Endothelial cell of umbilical vein (primary cell): ENCODE data around the gene KRT3. TPM values are rescaled to one million over a fixed set of nuclear protein-coding genes. Genes with fewer than 3 reads are reported as not detected.

Experiments used
- BruUV-seq: library from RNA; stranded (reverse); fragments of 400-500 nt; replicated peaks from 2 replicates; lab custom pipeline; 2021; lab: Mats Ljungman, UMichigan
- CTCF ChIA-PET: fragments of 300-600, 350-600 bp; sonication (Branson Sonifier 250); formaldehyde crosslinking; loops from one replicate; lab custom pipeline; 2021; ENCODE audit warnings: antibody characterized with exemption, inconsistent platforms; lab: Charles Lee
- POLR2A ChIA-PET: fragments of 300-600, 350-600 bp; sonication (Branson Sonifier 250); formaldehyde crosslinking; loops from one replicate; lab custom pipeline; 2021; ENCODE audit warnings: antibody characterized with exemption, inconsistent platforms; lab: Charles Lee
- DNase-seq: peaks from one replicate; pipeline ENCODE4 v3.0.0-alpha.2; 2011; ENCODE audit warnings: low read depth, low spot score
- FAIRE-seq: peaks from 2 replicates; lab custom pipeline; 2011; peaks lifted over from hg19 to GRCh38; lab: Jason Lieb, UNC
- H2AFZ ChIP-seq: 2 replicates; pipeline ENCODE4 v1.6.0; 2012; ENCODE audit warnings: low read depth, low read length, control low read depth, inconsistent platforms
- H3K27ac ChIP-seq: 2 replicates; pipeline ENCODE4 v1.5.1; 2011; ENCODE audit warnings: low read depth, mild to moderate bottlenecking, control low read depth, low read length, moderate library complexity; ENCODE audit not compliant: insufficient read depth
- H3K27me3 ChIP-seq, 2 experiments: 2 replicates each; pipeline versions ENCODE4 v1.6.0 to v1.6.1; 2011; ENCODE audit warnings: low read length in 2 of 2, mixed read lengths in 1 of 2; ENCODE audit not compliant: control insufficient read depth in 2 of 2, insufficient read depth in 2 of 2
- H3K36me3 ChIP-seq, 2 experiments: 2 replicates in 1 of 2; 3 replicates in 1 of 2; pipeline ENCODE4 v1.5.1; 2011; ENCODE audit warnings: low read length in 2 of 2, mild to moderate bottlenecking in 1 of 2, moderate library complexity in 1 of 2; ENCODE audit not compliant: control insufficient read depth in 2 of 2, insufficient read depth in 2 of 2; ENCODE audit errors: extremely low read depth in 1 of 2
- H3K4me1 ChIP-seq: 3 replicates; pipeline ENCODE4 v1.5.1; 2011; ENCODE audit warnings: mild to moderate bottlenecking, low read length; ENCODE audit not compliant: control insufficient read depth, insufficient read depth; ENCODE audit errors: extremely low read depth
- H3K4me2 ChIP-seq: 2 replicates; pipeline ENCODE4 v1.6.1; 2011; ENCODE audit warnings: low read length, control low read depth, mixed read lengths; ENCODE audit not compliant: insufficient read depth
- H3K4me3 ChIP-seq, 3 experiments: fragments of 200-600 bp in 1 of 3; sonication (generic), shearing (Covaris generic) in 1 of 3; replicated peaks in 1 of 3; 2 replicates each; pipeline ENCODE4 v1.5.1; 2011 to 2016; ENCODE audit warnings: control low read depth in 3 of 3, low read length in 3 of 3, mild to moderate bottlenecking in 2 of 3, inconsistent platforms in 1 of 3, low read depth in 1 of 3, moderate library complexity in 1 of 3; ENCODE audit not compliant: insufficient read depth in 1 of 3
- H3K79me2 ChIP-seq: 2 replicates; pipeline ENCODE4 v1.6.0; 2012; ENCODE audit warnings: low read length, inconsistent platforms; ENCODE audit not compliant: control insufficient read depth, insufficient read depth
- H3K9ac ChIP-seq: replicated peaks from 2 replicates; pipeline ENCODE3; 2011; ENCODE audit warnings: low read length, control low read depth; ENCODE audit not compliant: insufficient read depth; ENCODE audit errors: extremely low read depth
- H3K9me1 ChIP-seq: replicated peaks from 3 replicates; pipeline ENCODE4 v1.6.0; 2011; ENCODE audit warnings: mild to moderate bottlenecking, low read length; ENCODE audit not compliant: control insufficient read depth, insufficient read depth; ENCODE audit errors: extremely low read depth
- H3K9me3 ChIP-seq: replicated peaks from 2 replicates; pipeline ENCODE4 v1.5.1; 2012; ENCODE audit warnings: low read length, inconsistent platforms; ENCODE audit not compliant: control insufficient read depth, insufficient read depth
- H4K20me1 ChIP-seq: replicated peaks from 2 replicates; pipeline ENCODE3; 2011; ENCODE audit warnings: mild to moderate bottlenecking, low read length; ENCODE audit not compliant: control insufficient read depth, insufficient read depth; ENCODE audit errors: extremely low read depth
- CTCF ChIP-seq, 2 donors: IDR thresholded peaks; 1 replicate in 1 of 2; 2 replicates in 1 of 2; pipeline ENCODE4 v1.5.1; 2011; ENCODE audit warnings: low read length in 2 of 2, mild to moderate bottlenecking in 2 of 2, moderate library complexity in 2 of 2, control low read depth in 1 of 2, inconsistent platforms in 1 of 2, low read depth in 1 of 2; ENCODE audit not compliant: insufficient read depth in 1 of 2; ENCODE audit errors: extremely low read depth in 1 of 2
- EZH2 ChIP-seq: IDR thresholded peaks from 2 replicates; pipeline ENCODE4 v1.6.1; 2012; ENCODE audit warnings: borderline replicate concordance, low read depth, mild to moderate bottlenecking, moderate library complexity, low read length, inconsistent platforms; ENCODE audit not compliant: severe bottlenecking
- FOS ChIP-seq: IDR thresholded peaks from 2 replicates; pipeline ENCODE4 v1.6.1; 2011; ENCODE audit warnings: mild to moderate bottlenecking, low read length, moderate library complexity, borderline replicate concordance; ENCODE audit not compliant: insufficient read depth
- GATA2 ChIP-seq: IDR thresholded peaks from 2 replicates; pipeline ENCODE4 v1.7.0; 2011; ENCODE audit warnings: low read depth, mild to moderate bottlenecking, moderate library complexity, mixed read lengths, low read length; ENCODE audit not compliant: insufficient read length, insufficient read depth
- JUN ChIP-seq: IDR thresholded peaks from 2 replicates; pipeline ENCODE4 v1.6.1; 2011; ENCODE audit warnings: borderline replicate concordance, low read depth; ENCODE audit not compliant: insufficient read length, insufficient read depth
- MAX ChIP-seq: IDR thresholded peaks from 2 replicates; pipeline ENCODE4 v1.6.1; 2011; ENCODE audit not compliant: insufficient read depth, insufficient read length
- MYC ChIP-seq: IDR thresholded peaks from one replicate; pipeline ENCODE4 v1.6.1; 2011; ENCODE audit warnings: mild to moderate bottlenecking, low read depth, low read length
- POLR2A ChIP-seq: IDR thresholded peaks from 2 replicates; pipeline ENCODE4 v1.6.1; 2012; ENCODE audit warnings: low read depth, mild to moderate bottlenecking, control low read depth, low read length
- POLR2AphosphoS5 ChIP-seq: IDR thresholded peaks from 2 replicates; pipeline ENCODE4 v1.6.1; 2012; ENCODE audit warnings: low read depth, mild to moderate bottlenecking, control low read depth, low read length, moderate library complexity; ENCODE audit not compliant: insufficient read depth
- dilution Hi-C: fragments of 300-500 bp; cut with MboI; formaldehyde crosslinking; loops from one replicate; pipeline ENCODE4 v1.15.0; 2019; ENCODE audit warnings: low sequenced_read_pairs; ENCODE audit not compliant: extremely low pct_ligation_motif_present
- intact Hi-C: fragments of 100-400 bp; cut with micrococcal nuclease; formaldehyde crosslinking; loops from one replicate; pipeline ENCODE4 v1.10.0; 2022
- polyA plus RNA-seq, 4 experiments: library from polyadenylated mRNA; depleted of rRNA in 3 of 4; stranded (reverse) in 3 of 4; unstranded in 1 of 4; fragments of >200 nt; gene quantifications; 2 replicates each; pipeline versions ENCODE4 v1.2.1 to v1.2.3, GENCODE V29; 2011 to 2012; ENCODE audit warnings: missing spikeins in 1 of 4
- total RNA-seq: library from RNA; stranded (reverse); gene quantifications from 2 replicates; pipeline ENCODE4 v1.2.3, GENCODE V29; 2021

The KRT3 gene
- total and polyA plus RNA-seq, 2 donors (not counting 3 experiments of a cell fraction or from before 2014, with no cell fraction given): not detected

GRCh38 chr12:52760623-52761022 is 35.3 kb downstream of the KRT3 start:
- POLR2A ChIA-PET: no interaction called here
- no peak for FAIRE-seq
- no peak for TF ChIP-seq FOS
- no peak for TF ChIP-seq POLR2AphosphoS5
- TF ChIP-seq MAX: no peak
- TF ChIP-seq MYC: no peak
- TF ChIP-seq JUN: no peak
- no peak for TF ChIP-seq CTCF (IDR thresholded peaks at IDR 0.05; ENCODE audit: extremely low read depth in 1 of 2, insufficient read depth in 1 of 2, low read depth in 1 of 2, low read length in 2 of 2)

GRCh38 chr12:52759695-52760094 is 36.2 kb downstream of the KRT3 start:
- intact Hi-C loops (no loop called here), dilution Hi-C loops (no loop called here)
- Histone ChIP-seq H3K36me3 (no peaks in the 10 kb centered on the region), H3K4me1 (no peaks in the 10 kb centered on the region), H3K27ac (no peak overlapping the region), H3K4me3 (no peak overlapping the region), H3K79me2 (no peaks in the 10 kb centered on the region), H3K4me2 (no peak overlapping the region), H3K9ac (no peak overlapping the region), H3K9me1 (no peaks in the 10 kb centered on the region), H4K20me1 (no peaks in the 10 kb centered on the region), H3K27me3 (peaks cover 0 to 4% of the 10 kb centered on the region in 2 experiments), H3K9me3 (no peaks in the 10 kb centered on the region), H2AFZ (no peak overlapping the region)
- CTCF ChIA-PET: no interaction called here
- no peak for DNase-seq
- TF ChIP-seq JUN (no peak), POLR2AphosphoS5 (no peak), EZH2 (no peak), CTCF (IDR thresholded peaks at IDR 0.05; ENCODE audit: extremely low read depth in 1 of 2, insufficient read depth in 1 of 2, low read depth in 1 of 2, low read length in 2 of 2) (no peak), POLR2A (no peak), GATA2 (no peak), MYC (no peak), FOS (no peak), MAX (no peak)
- FAIRE-seq: no peak
- POLR2A ChIA-PET: no interaction called here
- no TSS peak for BruUV-seq

More at GRCh38 chr12:52760623-52761022, 35.3 kb downstream of the KRT3 start:
- CTCF ChIA-PET: no interaction called here
- dilution Hi-C loops: no loop called here
- no peak for DNase-seq
- H3K4me2 ChIP-seq: no peak overlapping the region
- H3K9me3 ChIP-seq: no peaks in the 10 kb centered on the region
- no peak overlapping the region for H3K27ac ChIP-seq
- no peaks in the 10 kb centered on the region for H4K20me1 ChIP-seq
- intact Hi-C loops: no loop called here
- no TSS peak for BruUV-seq
- H3K36me3 ChIP-seq: no peaks in the 10 kb centered on the region
- H3K4me3 ChIP-seq: no peak overlapping the region
- no peaks in the 10 kb centered on the region for H3K4me1 ChIP-seq
- no peak overlapping the region for H2AFZ ChIP-seq
- peaks cover 0 to 4% of the 10 kb centered on the region in 2 experiments for H3K27me3 ChIP-seq
- no peaks in the 10 kb centered on the region for H3K9me1 ChIP-seq
- H3K9ac ChIP-seq: no peak overlapping the region
- no peaks in the 10 kb centered on the region for H3K79me2 ChIP-seq
